IMR-90 (cell line): ENCODE measurements around the gene NATD1.

Experiments
- POLR2A ChIP-seq: IDR thresholded peaks from 2 replicates; pipeline ENCODE4 v1.6.1; 2012; ENCODE audit warnings: mild to moderate bottlenecking, low read depth, low read length
- TF ChIP-seq, protein P1 (sequence below): conservative IDR thresholded peaks from 2 replicates; pipeline ENCODE4 v1.5.1; 2012; ENCODE audit warnings: mild to moderate bottlenecking, low read depth, low read length, improper control_type of control experiment

- TF ChIP-seq, protein P1, sequence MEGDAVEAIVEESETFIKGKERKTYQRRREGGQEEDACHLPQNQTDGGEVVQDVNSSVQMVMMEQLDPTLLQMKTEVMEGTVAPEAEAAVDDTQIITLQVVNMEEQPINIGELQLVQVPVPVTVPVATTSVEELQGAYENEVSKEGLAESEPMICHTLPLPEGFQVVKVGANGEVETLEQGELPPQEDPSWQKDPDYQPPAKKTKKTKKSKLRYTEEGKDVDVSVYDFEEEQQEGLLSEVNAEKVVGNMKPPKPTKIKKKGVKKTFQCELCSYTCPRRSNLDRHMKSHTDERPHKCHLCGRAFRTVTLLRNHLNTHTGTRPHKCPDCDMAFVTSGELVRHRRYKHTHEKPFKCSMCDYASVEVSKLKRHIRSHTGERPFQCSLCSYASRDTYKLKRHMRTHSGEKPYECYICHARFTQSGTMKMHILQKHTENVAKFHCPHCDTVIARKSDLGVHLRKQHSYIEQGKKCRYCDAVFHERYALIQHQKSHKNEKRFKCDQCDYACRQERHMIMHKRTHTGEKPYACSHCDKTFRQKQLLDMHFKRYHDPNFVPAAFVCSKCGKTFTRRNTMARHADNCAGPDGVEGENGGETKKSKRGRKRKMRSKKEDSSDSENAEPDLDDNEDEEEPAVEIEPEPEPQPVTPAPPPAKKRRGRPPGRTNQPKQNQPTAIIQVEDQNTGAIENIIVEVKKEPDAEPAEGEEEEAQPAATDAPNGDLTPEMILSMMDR: no peak
- no peak for TF ChIP-seq POLR2A
Measured at GRCh38 chr17:21213638-21214014, 39.6 kb downstream of the NATD1 start.
